Measurements from ENCODE around the gene ZC3H13. TPM values are rescaled to one million over a fixed set of nuclear protein-coding genes. Genes with fewer than 3 reads are reported as not detected.

Gene ZC3H13
- total and polyA plus RNA-seq, 2 of the 8 experiments (the other 6 are each of a cell fraction or from before 2014, with no cell fraction given): 5.1 to 57.8 TPM

GRCh38 chr13:45949161-45949560 lies 103.4 kb downstream of the ZC3H13 start:
- no peaks in the 10 kb centered on the region for H3K23me2 ChIP-seq (ENCODE audit: low read depth, low read length)
- DNase-seq (ENCODE audit: low read depth in 1 of 2, low spot score in 2 of 2) (no peak), FAIRE-seq (no peak)
- no peaks in the 10 kb centered on the region for H3K27me3 ChIP-seq (replicated peaks in 1 of 4; ENCODE audit: control insufficient read depth in 3 of 4, extremely low read depth in 1 of 4, insufficient read depth in 3 of 4, low read length in 3 of 4)
- no peak overlapping the region for H3K4me3 ChIP-seq (ENCODE audit: extremely low read depth in 1 of 4, insufficient read depth in 2 of 4, low read depth in 3 of 4, low read length in 4 of 4)
- no peaks in the 10 kb centered on the region for H3K4me1 ChIP-seq (replicated peaks in 1 of 4; ENCODE audit: control insufficient read depth in 3 of 4, insufficient read depth in 4 of 4, low read length in 3 of 4)
- no peak overlapping the region for H2BK120ac ChIP-seq (replicated peaks; ENCODE audit: low read depth, low read length)
- H3K9me3 ChIP-seq (ENCODE audit: insufficient read depth in 2 of 2, low read depth in 1 of 2, low read length in 1 of 2): no peaks in the 10 kb centered on the region
- POLR2A ChIA-PET (ENCODE audit: partially characterized antibody): no interaction called here
- no peak overlapping the region for H3K27ac ChIP-seq (ENCODE audit: low read depth, low read length)
- H2BK15ac ChIP-seq (ENCODE audit: low read length): no peak overlapping the region
- H4K91ac ChIP-seq (replicated peaks; ENCODE audit: insufficient read length, low read length): no peak overlapping the region
- no peak overlapping the region for H3K9ac ChIP-seq (replicated peaks in 1 of 4; ENCODE audit: extremely low read depth in 1 of 4, low read depth in 3 of 4, low read length in 3 of 4)
- H3K4ac ChIP-seq (replicated peaks; ENCODE audit: insufficient read length, low read depth, low read length): no peak overlapping the region
- H3K4me2 ChIP-seq (ENCODE audit: insufficient read depth in 1 of 2, low read depth in 2 of 2, low read length in 2 of 2): no peak overlapping the region
- H3K18ac ChIP-seq (ENCODE audit: extremely low read depth, low read length): no peak overlapping the region
- no peaks in the 10 kb centered on the region for H3K79me1 ChIP-seq (ENCODE audit: low read depth, low read length)
- no peak overlapping the region for H4K5ac ChIP-seq (ENCODE audit: insufficient read length, low read depth, low read length)
- no peak overlapping the region for H2AK5ac ChIP-seq (ENCODE audit: low read depth, low read length)
- WGBS, 2 experiments (ENCODE audit: extremely low coverage in 1 of 2, insufficient coverage in 1 of 2, insufficient read length in 1 of 2, insufficient replicate concordance in 2 of 2, low coverage in 1 of 2, low lambda C conversion rate in 2 of 2, missing lambda C conversion rate in 1 of 2): 85% methylated on average over 1 of the region's 1 CpG; no CpG with 5 or more reads in 1 of the 2 experiments
- H2BK5ac ChIP-seq (ENCODE audit: low read depth, low read length): no peak overlapping the region
- no peak overlapping the region for H2BK12ac ChIP-seq (ENCODE audit: low read depth, low read length)
- H4K20me1 ChIP-seq (replicated peaks in 1 of 2; ENCODE audit: control insufficient read depth in 1 of 2, insufficient read depth in 2 of 2, low read length in 2 of 2): no peaks in the 10 kb centered on the region
- H3K23ac ChIP-seq (ENCODE audit: insufficient read length): no peak overlapping the region
- CTCF ChIA-PET (ENCODE audit: partially characterized antibody): interaction anchor here (0.6 to 1.8 kb wide), 4 partner anchors 9 to 142 kb away, joined by 3 to 7 read pairs (median 4); no protein-coding TSS in a partner anchor
- no peaks in the 10 kb centered on the region for H3K79me2 ChIP-seq (ENCODE audit: control insufficient read depth in 1 of 2, insufficient read depth in 2 of 2, low read length in 2 of 2)
- no peak overlapping the region for H3K56ac ChIP-seq (replicated peaks; ENCODE audit: insufficient read length, low read depth, low read length)
- no peak overlapping the region for H2AFZ ChIP-seq (ENCODE audit: low read length)
- H2BK20ac ChIP-seq (ENCODE audit: low read length): no peak overlapping the region
- H4K8ac ChIP-seq (ENCODE audit: extremely low read depth, insufficient read depth, low read length): no peak overlapping the region
- no peaks in the 10 kb centered on the region for H3K36me3 ChIP-seq (ENCODE audit: control insufficient read depth in 2 of 4, insufficient read depth in 4 of 4, low read length in 3 of 4)
- H3K14ac ChIP-seq (ENCODE audit: insufficient read length): no peak overlapping the region
- TF ChIP-seq SIRT6 (IDR thresholded peaks at IDR 0.05; ENCODE audit: low read length) (no peak), NRF1 (IDR thresholded peaks at IDR 0.05; ENCODE audit: low read depth, low read length) (no peak), CBX8 (IDR thresholded peaks at IDR 0.05; ENCODE audit: borderline replicate concordance, low read depth, low read length) (no peak), PHF8 (conservative IDR thresholded peaks at IDR 0.05; ENCODE audit: low read depth, low read length) (no peak), EP300 (IDR thresholded peaks at IDR 0.05; ENCODE audit: borderline replicate concordance in 1 of 2, low read depth in 2 of 2, low read length in 2 of 2) (no peak), CEBPB (IDR thresholded peaks at IDR 0.05; ENCODE audit: low read depth, low read length) (no peak), SP4 (IDR thresholded peaks at IDR 0.05; ENCODE audit: low read length) (no peak), RXRA (IDR thresholded peaks at IDR 0.05; ENCODE audit: insufficient read depth, low read depth, low read length) (no peak), SIX5 (IDR thresholded peaks at IDR 0.05; ENCODE audit: low read depth, low read length) (no peak), YY1 (IDR thresholded peaks at IDR 0.05; ENCODE audit: low read depth, low read length) (no peak)

All from H1 (cell line).